Loucy (cell line): ENCODE data around the gene RNF212B.

Experiments used
- CTCF ChIP-seq: fragments of 200-600 bp; sonication (generic); conservative IDR thresholded peaks from 2 replicates; pipeline ENCODE4 v1.5.1; 2014; ENCODE audit warnings: mild to moderate bottlenecking, antibody characterized with exemption, low read length
- EZH2phosphoT487 ChIP-seq: fragments of 200-600 bp; IDR thresholded peaks from 2 replicates; pipeline ENCODE4 v1.6.1; 2018; ENCODE audit warnings: antibody characterized with exemption, mild to moderate bottlenecking, moderate library complexity, borderline replicate concordance

- TF ChIP-seq CTCF (no peak), EZH2phosphoT487 (no peak)
These were observed 44.3 kb upstream of the RNF212B start for GRCh38 chr14:23193432-23193831.
